CD4-positive, alpha-beta T cell treated with Interleukin-17A for 4 hours (primary cell): ENCODE results near the gene CHPF2.

Source experiments
- DNase-seq: peaks from one replicate; pipeline ENCODE4 v3.0.0-alpha.2; 2020; ENCODE audit warnings: mixed read lengths

Gene CHPF2

DNA sequence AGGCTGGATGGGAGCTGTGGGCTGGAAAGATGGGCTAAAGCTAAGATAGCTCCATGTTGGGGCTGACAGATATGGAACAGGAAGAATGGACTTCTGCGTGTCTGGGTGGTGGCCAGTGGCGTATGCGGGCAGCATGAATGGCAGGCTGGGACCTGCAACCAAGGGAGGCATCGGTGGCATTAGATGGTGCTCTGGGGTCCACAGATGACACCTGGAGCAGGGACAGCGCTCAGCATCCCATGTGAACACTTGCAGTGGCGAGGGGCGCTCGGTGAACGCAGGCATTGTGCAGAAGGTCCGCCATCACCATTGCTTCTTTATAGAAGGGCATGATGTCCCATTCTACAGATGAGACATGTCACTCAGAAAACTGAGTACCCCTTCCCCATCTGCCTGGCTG, 37.2 kb downstream of the CHPF2 start:
- DNase-seq = no peak

GRCh38 chr7:151271699-151272355, 39.5 kb downstream of the CHPF2 start:
- DNase-seq = no peak

DNA sequence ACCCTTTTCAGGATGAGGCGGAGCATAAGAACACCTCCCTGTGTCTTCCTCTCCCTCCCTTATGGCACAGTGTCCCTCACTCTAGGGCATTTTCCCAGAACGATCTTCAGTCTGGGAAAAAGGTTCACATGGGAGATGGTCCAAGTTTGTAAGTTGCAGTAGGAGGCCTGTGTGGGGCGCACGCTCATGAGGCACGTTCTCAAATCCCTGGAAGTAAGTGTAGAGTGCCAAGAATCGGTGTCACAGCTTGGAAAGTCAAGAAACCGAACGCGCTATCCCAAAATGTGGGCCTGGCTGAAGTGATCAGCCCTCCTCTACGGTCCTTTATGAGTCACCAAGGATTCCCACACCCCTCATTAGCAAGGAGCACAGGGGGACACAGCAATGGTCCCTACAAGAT, 40.1 kb downstream of the CHPF2 start:
- no peak for DNase-seq

DNA sequence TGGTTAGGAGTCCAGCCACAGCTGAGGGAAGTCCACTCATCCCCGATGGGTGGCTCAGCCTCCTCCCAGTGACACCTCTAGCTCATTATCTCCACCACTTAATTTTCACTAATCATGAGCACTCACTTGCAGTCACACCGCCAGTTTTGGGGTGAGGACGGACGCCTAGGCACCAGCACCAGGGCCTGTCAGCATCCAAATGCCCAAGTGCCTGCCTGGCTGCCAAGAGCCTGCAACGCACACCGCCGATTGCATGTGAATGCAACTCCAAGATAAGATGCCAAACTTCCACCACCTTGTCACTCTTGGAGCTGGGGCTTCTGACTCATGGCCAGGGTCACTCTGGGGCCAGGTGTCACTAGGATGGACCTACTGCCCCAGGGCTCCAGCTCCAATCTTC, 40.6 kb downstream of the CHPF2 start:
- no peak for DNase-seq

DNA sequence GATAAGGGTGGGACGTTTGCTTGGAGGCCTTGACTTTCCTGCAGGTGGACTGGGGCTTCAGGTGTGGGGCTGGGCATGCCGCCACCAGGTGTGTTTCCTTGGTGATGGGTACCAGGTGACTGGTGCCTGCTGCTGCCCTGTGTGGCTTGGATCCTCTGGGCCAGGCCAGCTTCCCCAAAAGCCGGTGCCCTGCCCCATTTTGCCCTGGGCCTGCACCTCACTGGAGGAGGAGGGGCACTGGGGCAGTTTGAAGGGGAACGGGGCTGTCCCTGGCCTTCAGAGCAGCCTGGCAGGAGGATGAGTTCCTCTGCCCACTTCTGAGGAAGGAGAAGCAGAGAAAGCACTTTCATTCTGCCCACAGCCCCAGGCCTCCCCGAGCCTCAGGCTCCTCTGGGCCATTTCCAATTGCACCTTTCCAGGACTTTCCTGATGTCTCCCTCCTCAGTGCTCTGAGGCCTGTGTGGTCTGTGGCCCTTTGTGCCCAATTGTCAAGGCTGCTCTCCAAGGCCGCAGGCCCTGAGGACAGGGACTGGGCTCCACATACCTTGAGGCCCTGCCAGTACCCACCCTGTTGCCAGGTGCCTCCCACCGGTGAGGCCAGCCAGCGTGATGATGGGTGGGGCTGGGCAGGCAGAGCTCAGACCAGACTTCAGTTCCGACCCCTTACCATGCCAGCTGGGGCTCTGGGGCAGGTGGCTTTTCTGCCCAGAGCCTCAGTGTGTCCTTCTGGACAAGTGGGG, 41.5 kb downstream of the CHPF2 start:
- DNase-seq = no peak

DNA sequence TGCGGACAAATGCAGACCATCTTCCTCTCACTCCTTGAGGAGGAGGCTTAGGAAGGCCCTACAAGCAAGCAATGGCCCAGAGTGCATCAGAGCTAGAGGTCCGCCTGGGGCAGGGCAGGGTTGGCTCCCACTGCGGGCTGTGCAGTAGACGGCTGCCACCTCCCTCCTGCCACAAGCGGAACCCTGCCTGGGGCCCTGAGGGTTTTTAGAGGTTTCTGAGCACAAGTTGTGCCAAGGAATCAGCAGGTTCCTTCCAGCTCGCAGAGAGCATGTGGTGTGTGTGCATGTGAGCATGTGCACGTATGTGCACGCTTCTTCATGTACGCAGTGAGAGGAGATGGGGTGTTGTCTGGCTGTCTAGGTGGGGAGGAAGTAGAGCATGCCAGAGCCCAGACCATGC, 42.1 kb downstream of the CHPF2 start:
- DNase-seq = no peak

DNA sequence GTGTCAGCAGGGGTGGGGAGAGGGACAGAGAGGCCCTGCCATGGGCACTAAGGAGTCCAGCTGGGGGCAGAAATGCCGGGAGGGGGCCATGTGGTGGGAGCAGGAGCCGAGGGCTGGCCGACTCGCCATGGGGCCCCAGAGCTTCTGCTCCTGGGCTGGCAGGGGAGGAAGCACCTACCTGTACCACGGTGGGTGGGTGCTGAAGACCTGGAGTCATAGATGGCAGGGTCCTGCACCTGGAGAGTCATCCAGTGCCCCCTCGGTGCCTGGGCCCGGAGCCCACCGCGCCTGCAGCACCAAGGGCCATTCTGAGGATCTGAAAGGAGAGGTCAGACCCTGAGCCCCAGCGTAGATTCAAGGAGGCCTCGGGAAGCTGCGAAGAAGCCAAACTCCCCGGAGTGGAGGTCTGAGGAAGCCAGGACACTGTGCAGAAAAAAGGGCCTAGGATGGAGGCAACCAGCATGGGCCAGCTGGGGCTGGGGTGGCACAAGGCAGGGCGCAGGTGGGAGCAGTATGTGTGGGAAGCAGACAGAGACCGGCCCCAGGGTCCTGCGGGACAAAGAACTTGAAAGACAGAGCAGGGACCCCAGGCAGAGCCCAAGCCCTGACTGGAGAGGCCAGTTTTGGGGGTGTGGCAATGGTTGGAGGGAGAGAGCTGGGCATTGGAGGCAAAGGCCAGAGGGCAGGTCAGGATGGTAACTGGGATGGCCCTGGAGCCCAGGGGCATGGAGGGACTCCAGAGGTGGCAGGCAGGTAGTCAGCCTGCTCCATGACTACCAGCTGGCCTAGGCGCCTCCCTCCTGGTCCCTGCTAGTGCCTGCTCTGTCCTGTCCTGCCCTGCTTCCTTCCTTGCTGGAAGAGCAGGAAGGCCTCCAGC, 42.9 kb downstream of the CHPF2 start:
- DNase-seq = no peak

DNA sequence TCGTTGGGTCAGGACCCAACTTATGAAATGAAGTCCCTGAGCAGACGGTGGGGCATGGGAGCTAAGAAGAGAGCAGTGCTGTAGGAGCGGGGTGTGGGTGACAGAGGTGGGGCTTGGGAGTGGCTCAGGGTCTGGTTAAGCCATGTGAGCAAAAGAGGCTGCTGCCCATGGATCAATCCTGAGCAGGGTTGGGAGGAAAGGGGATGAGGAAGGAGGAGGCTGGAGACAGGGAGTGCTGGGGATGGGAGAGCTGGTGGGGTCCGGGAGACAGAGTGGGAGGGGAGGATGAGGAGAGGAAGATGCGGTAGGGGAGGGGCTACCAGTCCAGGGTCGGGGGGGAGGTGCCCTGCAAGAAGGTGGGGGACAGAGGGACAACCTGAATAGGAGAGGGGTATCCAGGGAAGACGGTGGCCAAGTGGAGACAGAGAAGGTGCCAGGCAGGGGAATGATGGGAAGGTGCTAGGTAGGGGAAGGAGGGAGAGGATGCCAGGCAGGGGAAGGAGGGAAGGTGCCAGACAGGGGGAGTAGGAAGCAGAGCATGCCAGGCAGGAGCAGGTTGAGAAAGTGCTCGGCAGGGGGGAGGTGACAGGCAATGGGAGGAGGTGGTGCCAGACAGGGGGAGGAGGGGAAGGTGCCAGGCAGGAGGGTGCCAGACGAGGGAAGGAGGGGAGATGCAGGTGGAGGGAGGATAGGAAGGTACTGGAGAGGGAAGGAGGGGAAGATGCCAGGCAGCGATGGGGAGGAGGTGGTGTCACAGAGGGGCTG, 43.7 kb downstream of the CHPF2 start:
- peak; percentile 29 for DNase-seq

GRCh38 chr7:151276666-151277590, 44.6 kb downstream of the CHPF2 start:
- DNase-seq = peak; percentile 59

- DNase-seq = no peak
Measured at GRCh38 chr7:151277631-151278030, 45.3 kb downstream of the CHPF2 start.

DNA sequence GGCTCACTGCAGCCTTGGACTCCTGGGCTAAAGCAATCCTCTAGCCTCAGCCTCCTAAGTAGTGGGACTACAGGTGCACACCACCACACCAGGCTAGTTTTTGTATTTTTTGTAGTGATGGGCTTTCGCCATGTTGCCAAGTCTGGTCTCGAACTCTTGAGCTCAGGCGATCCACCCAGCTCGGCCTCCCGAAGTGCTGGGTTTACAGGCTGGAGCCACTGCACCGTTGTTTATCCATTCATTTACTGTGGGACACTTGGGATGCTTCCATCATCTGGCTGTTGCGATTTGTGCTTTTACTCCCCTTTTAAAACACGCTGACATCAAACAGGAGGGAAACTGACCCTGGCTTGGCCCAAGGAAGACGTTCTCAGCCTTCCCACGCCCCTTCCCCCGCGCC, 46.7 kb downstream of the CHPF2 start:
- DNase-seq = no peak

GRCh38 chr7:151279868-151280267, 47.6 kb downstream of the CHPF2 start:
- no peak for DNase-seq

- DNase-seq = no peak
Measured at GRCh38 chr7:151280388-151281019, 48.2 kb downstream of the CHPF2 start.

DNA sequence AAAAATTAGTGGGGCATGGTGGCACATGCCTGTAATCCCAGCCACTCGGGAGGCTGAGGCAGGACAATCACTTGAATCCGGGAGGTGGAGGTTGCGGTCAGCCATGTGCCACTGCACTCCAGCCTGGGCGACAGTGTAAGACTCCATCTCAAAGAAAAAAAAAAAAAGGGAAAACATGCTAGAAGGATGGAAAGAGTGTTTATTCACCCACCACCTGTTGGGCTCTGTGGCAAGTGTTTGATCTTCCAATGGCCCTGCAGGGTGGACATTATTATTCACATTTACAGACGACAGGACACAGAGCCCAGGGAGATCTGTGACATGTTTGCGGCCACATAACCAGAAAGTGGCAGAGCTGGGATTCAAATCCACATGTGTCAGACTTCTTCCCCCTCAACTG, 49.4 kb downstream of the CHPF2 start:
- DNase-seq = no peak

GRCh38 chr7:151282111-151282510, 49.8 kb downstream of the CHPF2 start:
- no peak for DNase-seq

DNA sequence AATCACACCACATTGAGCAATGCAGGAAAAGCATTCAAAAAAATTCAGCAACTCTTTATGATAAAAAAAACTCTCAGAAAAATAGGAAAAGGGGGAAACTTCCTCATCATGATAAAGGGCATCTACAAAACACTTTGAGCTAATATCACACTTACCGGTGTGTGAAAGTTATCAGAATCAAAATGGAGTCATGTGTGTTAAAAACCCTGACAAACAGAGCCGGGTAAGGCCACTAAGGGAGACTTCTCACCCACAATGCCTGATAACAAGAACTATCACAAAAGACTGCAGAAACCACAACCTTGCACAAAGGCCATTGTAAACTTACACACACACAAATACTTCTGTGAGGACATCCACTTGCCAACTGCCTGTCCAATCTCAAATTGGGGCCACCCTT, 51.0 kb downstream of the CHPF2 start:
- no peak for DNase-seq

- no peak for DNase-seq
Measured at GRCh38 chr7:151286148-151286547, 53.9 kb downstream of the CHPF2 start.
